HG02840 (cell line): ENCODE data around the gene AHRR.
"Not testable (repeated sequence)": the region's sequence is repeated elsewhere in the genome, so short reads cannot be mapped to it uniquely, and the experiment has no call there.

ENCODE experiments used
- ATAC-seq: cut with Tn5 transposase; IDR thresholded peaks from one replicate; pipeline ENCODE4 v1.9.1; 2021; ENCODE audit warnings: mild to moderate bottlenecking, moderate library complexity, moderate number of reproducible peaks; ENCODE audit not compliant: unreplicated experiment, low FRiP score

AHRR gene

GRCh38 chr5:479566-480319 is 158.2 kb downstream of the AHRR start:
- no peak for ATAC-seq

- no peak for ATAC-seq
These were observed 159.8 kb downstream of the AHRR start for GRCh38 chr5:481347-481746.

GRCh38 chr5:482021-482420 is 160.5 kb downstream of the AHRR start:
- no peak for ATAC-seq

GRCh38 chr5:482506-482905 is 161.0 kb downstream of the AHRR start:
- no peak for ATAC-seq

GRCh38 chr5:483011-483410 is 161.5 kb downstream of the AHRR start:
- no peak for ATAC-seq

GRCh38 chr5:483434-484140 is 162.1 kb downstream of the AHRR start:
- ATAC-seq = no peak

GRCh38 chr5:484556-484955 is 163.0 kb downstream of the AHRR start:
- ATAC-seq = no peak

- no peak for ATAC-seq
These were observed 163.8 kb downstream of the AHRR start for GRCh38 chr5:485113-485945.

- ATAC-seq = no peak
These were observed 164.5 kb downstream of the AHRR start for GRCh38 chr5:485946-486491.

- ATAC-seq = not testable (repeated sequence)
These were observed 165.1 kb downstream of the AHRR start for GRCh38 chr5:486597-486996.
